Activated CD4-positive, CD25-positive, alpha-beta regulatory T cell treated with anti-CD3 and anti-CD28 coated beads, Interleukin-2, amount 50 U/mL, for 72 hours (primary cell): ENCODE measurements around the gene PHTF2.

Experiments
- DNase-seq: peaks from one replicate; pipeline ENCODE4 v3.0.0; 2021

PHTF2 gene

GRCh38 chr7:77796109-77796508, 2.5 kb upstream of the PHTF2 start:
- no peak for DNase-seq

- DNase-seq, result no peak
Measured at GRCh38 chr7:77796960-77797359, 1.6 kb upstream of the PHTF2 start.

- DNase-seq, result no peak
Measured at GRCh38 chr7:77797734-77798393, 709 bp upstream of the PHTF2 start.

GRCh38 chr7:77799078-77799964, 748 bp downstream of the PHTF2 start:
- peak; percentile 49 for DNase-seq

GRCh38 chr7:77800158-77800557, 1.6 kb downstream of the PHTF2 start:
- no peak for DNase-seq

GRCh38 chr7:77800730-77801129, 2.2 kb downstream of the PHTF2 start:
- DNase-seq, result no peak

- DNase-seq, result no peak
Measured at GRCh38 chr7:77802557-77803405, 4.2 kb downstream of the PHTF2 start.

GRCh38 chr7:77806425-77806824, 7.9 kb downstream of the PHTF2 start:
- DNase-seq, result no peak

GRCh38 chr7:77808517-77808916, 9.9 kb downstream of the PHTF2 start:
- DNase-seq, result no peak

- DNase-seq, result no peak
Measured at GRCh38 chr7:77811516-77812289, 13.1 kb downstream of the PHTF2 start.

GRCh38 chr7:77812290-77812685, 13.7 kb downstream of the PHTF2 start:
- no peak for DNase-seq

GRCh38 chr7:77813180-77813579, 14.6 kb downstream of the PHTF2 start:
- DNase-seq, result no peak

GRCh38 chr7:77819021-77819420, 20.4 kb downstream of the PHTF2 start:
- no peak for DNase-seq

- no peak for DNase-seq
Measured at GRCh38 chr7:77820967-77821366, 22.4 kb downstream of the PHTF2 start.

- DNase-seq, result no peak
Measured at GRCh38 chr7:77822269-77822668, 23.7 kb downstream of the PHTF2 start.

- DNase-seq, result no peak
Measured at GRCh38 chr7:77823787-77824186, 25.2 kb downstream of the PHTF2 start.

GRCh38 chr7:77824636-77825035, 26.1 kb downstream of the PHTF2 start:
- DNase-seq, result no peak

- no peak for DNase-seq
Measured at GRCh38 chr7:77825131-77825530, 26.6 kb downstream of the PHTF2 start.

GRCh38 chr7:77826300-77826699, 27.7 kb downstream of the PHTF2 start:
- DNase-seq, result no peak

GRCh38 chr7:77827999-77828398, 29.4 kb downstream of the PHTF2 start:
- no peak for DNase-seq

GRCh38 chr7:77830649-77831355, 32.2 kb downstream of the PHTF2 start:
- no peak for DNase-seq

GRCh38 chr7:77831481-77831880, 32.9 kb downstream of the PHTF2 start:
- DNase-seq, result no peak
